Ovary (tissue), 9 donors: Measurements from ENCODE around the gene DIO1. TPM values are rescaled to one million over a fixed set of nuclear protein-coding genes. Genes with fewer than 3 reads are reported as not detected.

Experiments used
- DNase-seq, 5 donors: peaks; one replicate each; pipeline ENCODE4 v3.0.0-alpha.2; 2019 to 2020
- H3K27ac ChIP-seq, 2 donors: fragments of 200-600 bp; one replicate each; pipeline versions ENCODE4 v1.5.1 to v1.8.0; 2019 to 2022
- H3K27me3 ChIP-seq: fragments of 200-600 bp; one replicate; pipeline ENCODE4 v1.8.0; 2022
- H3K36me3 ChIP-seq: fragments of 200-600 bp; sonication (generic); one replicate; pipeline ENCODE4 v1.5.1; 2019
- H3K4me1 ChIP-seq: one replicate; pipeline ENCODE4 v1.8.1; 2013; ENCODE audit warnings: mild to moderate bottlenecking, moderate library complexity; ENCODE audit not compliant: insufficient read depth
- H3K4me3 ChIP-seq: fragments of 200-600 bp; sonication (generic); one replicate; pipeline ENCODE4 v1.5.1; 2017
- H3K9me3 ChIP-seq, 2 donors: fragments of 200-600 bp in 1 of 2; sonication (generic) in 1 of 2; one replicate each; pipeline versions ENCODE4 v1.5.1 to v1.8.1; 2013 to 2019; ENCODE audit warnings: mild to moderate bottlenecking in 1 of 2, moderate library complexity in 1 of 2
- EP300 ChIP-seq: sonication (generic); formaldehyde crosslinking; IDR thresholded peaks from one replicate; pipeline ENCODE4 v1.6.1; 2017; ENCODE audit warnings: antibody characterized with exemption
- POLR2A ChIP-seq: fragments of 450-650 bp; IDR thresholded peaks from one replicate; pipeline ENCODE4 v1.6.1; 2017; ENCODE audit warnings: antibody characterized with exemption, mild to moderate bottlenecking, moderate library complexity
- WGBS, 3 donors: extraction: QIAGEN DNeasy Blood & Tissue Kit in 1 of 3; methylation state at CpG; one replicate each; pipeline versions ENCODE4 v1.1.5 to v1.1.7; 2013 to 2017; 5-methylcytosine and 5-hydroxymethylcytosine counted together
- intact Hi-C, 4 donors: fragments of 100-400 bp; cut with DNase I; formaldehyde crosslinking; loops; one replicate each; pipeline versions ENCODE4 v1.11.0 to v1.15.1; 2022 to 2023
- polyA plus RNA-seq, 2 donors: library from polyadenylated mRNA; stranded (reverse); fragments of 200-250 nt in 1 of 2; fragments of 350-450 nt in 1 of 2; fragmentation: Illumina TruSeq in 1 of 2; extraction: RNeasy Lipid Tissue Mini Kit (QIAGEN cat#74804) in 1 of 2; gene quantifications; one replicate each; pipeline ENCODE4 v1.2.3, GENCODE V29; 2013 to 2014
- total RNA-seq, 7 donors: library from RNA; depleted of rRNA in 2 of 7; stranded (reverse); fragments of >200 nt in 2 of 7; fragmentation: NEBNext Ultra II Directional in 3 of 7; extraction: Animal tissue kit (Norgen Biotek cat#: 25700) in 3 of 7; gene quantifications; one replicate each; pipeline versions ENCODE4 v1.1.0 to v1.2.4, GENCODE V29; 2016 to 2023
- TF ChIP-seq, protein P1 (sequence below), 3 donors: fragments of 450-650 bp in 2 of 3; fragments of 200-600 bp in 1 of 3; IDR thresholded peaks; one replicate each; pipeline versions ENCODE4 v1.5.1 to v1.8.0; 2016 to 2022; ENCODE audit warnings: antibody characterized with exemption in 3 of 3, mild to moderate bottlenecking in 1 of 3
- donor health status: DM: no; HTN: no; CAD: no; lungs with moderate emphysema.
- donor health status: DM: no; HTN: no; CAD: no.
- donor health status: Bipolar disorder and iron deficiency.
- donor health status: DM: yes; HTN: yes; CAD: no.
- donor health status: DM: no; HTN: no; CAD: no.
- donor health status: DM: yes; HTN: yes; CAD: no.

The DIO1 gene
- total and polyA plus RNA-seq, 9 donors: 0.46 TPM; not detected in 8

DNA sequence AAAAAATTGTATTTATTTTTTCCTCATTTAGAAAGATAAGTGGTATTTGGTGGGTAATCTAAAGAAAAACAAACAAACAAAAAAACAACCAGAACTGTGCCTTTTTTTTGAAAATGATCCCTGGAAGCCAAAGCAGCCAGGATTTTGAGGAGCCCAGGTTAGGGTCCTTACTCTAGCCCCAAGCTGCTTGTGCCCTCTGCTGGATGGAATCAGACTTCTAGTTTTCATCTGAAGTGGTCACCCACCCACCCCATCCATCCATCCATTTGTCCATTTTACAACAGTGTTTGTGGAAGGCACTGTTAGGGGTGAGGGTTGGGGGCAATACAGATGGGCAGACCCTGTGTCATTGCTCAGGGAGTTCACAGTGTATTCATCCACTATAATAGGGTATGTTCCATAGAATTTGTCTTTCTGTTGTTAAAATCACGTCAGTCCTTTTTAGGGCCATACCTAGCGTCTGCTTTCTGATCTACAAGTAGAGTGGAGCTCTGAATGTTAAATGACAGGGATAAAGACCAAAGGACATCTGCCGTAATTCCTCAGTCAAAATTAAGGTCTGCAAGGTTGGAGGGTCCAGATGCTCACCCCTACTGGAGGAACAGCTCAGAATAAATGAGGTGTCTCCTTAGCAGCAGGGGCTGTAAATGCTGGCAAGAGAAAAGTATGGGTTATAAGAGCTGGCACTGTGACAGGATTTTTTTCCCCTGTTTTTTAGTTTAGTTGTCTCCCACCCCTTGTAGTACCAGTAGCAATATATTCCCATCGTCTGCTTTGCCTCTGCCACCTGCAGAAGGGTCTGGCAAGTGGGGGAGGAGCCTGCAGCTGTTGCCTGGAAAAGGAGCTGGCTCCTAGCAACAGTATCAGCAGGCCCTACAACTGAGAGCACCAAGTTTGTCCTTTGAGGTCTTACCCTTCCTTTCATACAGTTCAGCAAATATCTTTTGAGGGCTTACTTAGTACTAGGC lies 55.3 kb downstream of the DIO1 start:
- Histone ChIP-seq H3K4me3 (no peak overlapping the region), H3K4me1 (peaks cover 11% of the 10 kb centered on the region), H3K27me3 (no peaks in the 10 kb centered on the region), H3K9me3 (no peaks in the 10 kb centered on the region), H3K27ac (no peak overlapping the region), H3K36me3 (no peaks in the 10 kb centered on the region)
- no peak for TF ChIP-seq POLR2A
- TF ChIP-seq, protein P1, sequence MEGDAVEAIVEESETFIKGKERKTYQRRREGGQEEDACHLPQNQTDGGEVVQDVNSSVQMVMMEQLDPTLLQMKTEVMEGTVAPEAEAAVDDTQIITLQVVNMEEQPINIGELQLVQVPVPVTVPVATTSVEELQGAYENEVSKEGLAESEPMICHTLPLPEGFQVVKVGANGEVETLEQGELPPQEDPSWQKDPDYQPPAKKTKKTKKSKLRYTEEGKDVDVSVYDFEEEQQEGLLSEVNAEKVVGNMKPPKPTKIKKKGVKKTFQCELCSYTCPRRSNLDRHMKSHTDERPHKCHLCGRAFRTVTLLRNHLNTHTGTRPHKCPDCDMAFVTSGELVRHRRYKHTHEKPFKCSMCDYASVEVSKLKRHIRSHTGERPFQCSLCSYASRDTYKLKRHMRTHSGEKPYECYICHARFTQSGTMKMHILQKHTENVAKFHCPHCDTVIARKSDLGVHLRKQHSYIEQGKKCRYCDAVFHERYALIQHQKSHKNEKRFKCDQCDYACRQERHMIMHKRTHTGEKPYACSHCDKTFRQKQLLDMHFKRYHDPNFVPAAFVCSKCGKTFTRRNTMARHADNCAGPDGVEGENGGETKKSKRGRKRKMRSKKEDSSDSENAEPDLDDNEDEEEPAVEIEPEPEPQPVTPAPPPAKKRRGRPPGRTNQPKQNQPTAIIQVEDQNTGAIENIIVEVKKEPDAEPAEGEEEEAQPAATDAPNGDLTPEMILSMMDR (IDR thresholded peaks at IDR 0.05): peak in 2 of 3 donors; percentile 24 to 41
- DNase-seq: peak in 2 of 5 donors; percentile 23 to 53
- intact Hi-C loops: loop anchor here in 3 of 4 donors (5.0 kb wide), 2 partner anchors 52 to 62 kb away; partner anchors contain the start of gene YIPF1 (in 2 of the 3)
- 76 to 80% (median 79%) methylated on average over 4 of the region's 4 CpGs for WGBS, 3 donors

- Histone ChIP-seq H3K27me3 (no peaks in the 10 kb centered on the region), H3K4me1 (peaks cover 4% of the 10 kb centered on the region), H3K36me3 (no peaks in the 10 kb centered on the region), H3K9me3 (no peaks in the 10 kb centered on the region), H3K27ac (no peak overlapping the region), H3K4me3 (no peak overlapping the region)
- WGBS, 3 donors: 90 to 92% (median 92%) methylated on average over 5 of the region's 5 CpGs
- no peak for DNase-seq
- no peak for TF ChIP-seq EP300
- TF ChIP-seq POLR2A: no peak
- TF ChIP-seq, protein P1 (IDR thresholded peaks at IDR 0.05): no peak
- intact Hi-C loops: loop anchor here in 1 of 4 donors (10.0 kb wide), 1 partner anchor 97 kb away; no protein-coding TSS in a partner anchor
Measured at GRCh38 chr1:53951697-53952096, 57.7 kb downstream of the DIO1 start.

DNA sequence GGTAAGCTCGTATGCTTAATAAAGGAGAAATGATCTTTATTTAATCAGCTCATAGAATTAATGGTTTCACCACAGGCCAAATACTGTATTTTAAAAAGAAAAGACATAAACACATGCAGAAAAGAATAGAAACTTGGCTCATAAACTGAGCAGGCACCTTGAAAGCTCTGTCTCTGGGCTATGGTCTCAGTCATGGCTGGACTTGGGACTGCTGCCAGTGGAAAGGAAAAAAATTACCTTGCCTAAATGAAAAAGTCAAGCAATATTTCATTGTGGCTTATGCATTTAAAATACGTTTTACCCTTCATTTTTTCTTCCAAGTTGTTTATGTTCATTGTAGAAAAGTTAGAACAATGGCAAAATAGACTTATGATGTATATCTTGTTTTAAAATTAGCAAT lies 60.1 kb downstream of the DIO1 start:
- no peak for DNase-seq
- intact Hi-C loops: loop anchor here in 1 of 4 donors (10.0 kb wide), 1 partner anchor 99 kb away; no protein-coding TSS in a partner anchor
- Histone ChIP-seq H3K27ac (no peak overlapping the region), H3K4me3 (no peak overlapping the region), H3K9me3 (no peaks in the 10 kb centered on the region), H3K36me3 (no peaks in the 10 kb centered on the region), H3K27me3 (no peaks in the 10 kb centered on the region), H3K4me1 (no peaks in the 10 kb centered on the region)
- TF ChIP-seq POLR2A: no peak
- TF ChIP-seq, protein P1 (IDR thresholded peaks at IDR 0.05): no peak
- TF ChIP-seq EP300: no peak
- WGBS, 3 donors: 69 to 82% (median 81%) methylated on average over 2 of the region's 2 CpGs

DNA sequence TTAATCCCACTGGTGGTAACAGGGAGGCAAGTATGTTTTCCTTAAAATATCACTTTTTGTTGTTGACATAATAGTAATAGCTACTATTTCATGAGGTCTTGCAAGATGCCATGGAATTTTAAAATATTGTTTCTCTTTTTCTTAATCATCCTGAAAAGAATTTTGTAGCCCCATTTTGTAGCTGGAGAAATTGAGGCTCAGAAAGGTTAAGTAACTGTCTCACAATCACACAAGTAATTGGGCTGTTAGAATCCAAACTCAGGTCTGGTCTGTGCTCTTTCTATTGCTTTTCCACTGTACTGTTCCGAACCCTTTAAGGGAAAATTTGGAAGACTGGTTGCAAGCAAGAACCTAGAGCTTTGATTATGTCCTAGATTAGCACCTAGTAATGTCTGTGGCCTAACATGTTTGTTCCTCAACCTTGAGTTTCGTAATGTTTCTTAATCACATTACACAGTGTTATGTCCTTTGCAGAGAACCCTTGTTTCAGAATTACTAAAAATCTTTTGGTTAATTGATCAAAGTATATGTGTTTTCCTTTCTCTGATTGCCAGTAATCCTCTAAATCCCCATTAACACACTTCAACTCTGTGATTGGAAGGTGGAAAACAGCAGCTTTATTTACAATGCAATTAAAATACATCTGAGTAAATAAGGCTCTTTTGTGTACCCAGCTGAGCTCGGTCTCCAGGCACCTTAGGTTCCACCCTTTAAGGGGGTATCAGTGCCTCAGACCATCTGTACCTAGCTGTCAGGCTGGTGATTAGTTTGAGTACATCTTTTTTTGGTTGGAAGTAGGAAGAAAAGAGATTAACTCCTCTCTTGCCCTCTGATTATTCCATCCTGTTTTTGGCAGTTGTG lies 62.6 kb downstream of the DIO1 start:
- Histone ChIP-seq H3K4me3 (no peak overlapping the region), H3K36me3 (no peaks in the 10 kb centered on the region), H3K9me3 (no peaks in the 10 kb centered on the region), H3K4me1 (no peaks in the 10 kb centered on the region), H3K27ac (no peak overlapping the region), H3K27me3 (no peaks in the 10 kb centered on the region)
- intact Hi-C loops: loop anchor here in 1 of 4 donors (10.0 kb wide), 1 partner anchor 102 kb away; no protein-coding TSS in a partner anchor
- no peak for TF ChIP-seq EP300
- TF ChIP-seq, protein P1 (IDR thresholded peaks at IDR 0.05): no peak
- no peak for TF ChIP-seq POLR2A
- WGBS, 3 donors: 71 to 75% (median 72%) methylated on average over 3 of the region's 3 CpGs
- no peak for DNase-seq
